HCT116 (cell line): ENCODE data around the gene KLHL11.
"Not testable (repeated sequence)": the region's sequence is repeated elsewhere in the genome, so short reads cannot be mapped to it uniquely, and the experiment has no call there.

ENCODE experiments used
- EZH2 ChIP-seq: fragments of 200-600 bp; sonication (generic); IDR thresholded peaks from 2 replicates; pipeline ENCODE4 v1.6.1; 2017; ENCODE audit warnings: antibody characterized with exemption, mixed run types
- EZH2phosphoT487 ChIP-seq: fragments of 200-600 bp; IDR thresholded peaks from 2 replicates; pipeline ENCODE4 v1.6.1; 2018; ENCODE audit warnings: antibody characterized with exemption, borderline replicate concordance
- POLR2A ChIP-seq: IDR thresholded peaks from 2 replicates; pipeline ENCODE4 v1.7.0; 2011; ENCODE audit warnings: borderline replicate concordance; ENCODE audit not compliant: insufficient read depth, insufficient read length; ENCODE audit errors: extremely low read depth
- POLR2AphosphoS5 ChIP-seq: IDR thresholded peaks from 2 replicates; pipeline ENCODE4 v1.6.1; 2011; ENCODE audit warnings: mild to moderate bottlenecking, low read depth, low read length, moderate library complexity
- REST ChIP-seq: IDR thresholded peaks from 2 replicates; pipeline ENCODE4 v1.6.1; 2012; ENCODE audit warnings: low read depth
- SIN3A ChIP-seq: IDR thresholded peaks from 2 replicates; pipeline ENCODE4 v1.6.1; 2012; ENCODE audit warnings: low read depth
- TF ChIP-seq, protein P1 (sequence below), 3 experiments: fragments of 200-600 bp in 1 of 3; sonication (generic) in 1 of 3; IDR thresholded peaks in 2 of 3; conservative IDR thresholded peaks in 1 of 3; 2 replicates each; pipeline ENCODE4 v1.5.1; 2012 to 2017; ENCODE audit warnings: low read depth in 2 of 3, low read length in 2 of 3, antibody characterized with exemption in 1 of 3, borderline replicate concordance in 1 of 3, control low read depth in 1 of 3, mild to moderate bottlenecking in 1 of 3, mixed read lengths in 1 of 3, mixed run types in 1 of 3, moderate library complexity in 1 of 3; ENCODE audit not compliant: insufficient read depth in 1 of 3
- TF ChIP-seq, protein P2 (sequence below): IDR thresholded peaks from 2 replicates; pipeline ENCODE4 v1.6.1; 2012

GRCh38 chr17:41829961-41830360 is 35.3 kb downstream of the KLHL11 start:
- TF ChIP-seq POLR2A, REST, SIN3A, EZH2phosphoT487, EZH2, POLR2AphosphoS5: not testable (repeated sequence)
- TF ChIP-seq, protein P1, sequence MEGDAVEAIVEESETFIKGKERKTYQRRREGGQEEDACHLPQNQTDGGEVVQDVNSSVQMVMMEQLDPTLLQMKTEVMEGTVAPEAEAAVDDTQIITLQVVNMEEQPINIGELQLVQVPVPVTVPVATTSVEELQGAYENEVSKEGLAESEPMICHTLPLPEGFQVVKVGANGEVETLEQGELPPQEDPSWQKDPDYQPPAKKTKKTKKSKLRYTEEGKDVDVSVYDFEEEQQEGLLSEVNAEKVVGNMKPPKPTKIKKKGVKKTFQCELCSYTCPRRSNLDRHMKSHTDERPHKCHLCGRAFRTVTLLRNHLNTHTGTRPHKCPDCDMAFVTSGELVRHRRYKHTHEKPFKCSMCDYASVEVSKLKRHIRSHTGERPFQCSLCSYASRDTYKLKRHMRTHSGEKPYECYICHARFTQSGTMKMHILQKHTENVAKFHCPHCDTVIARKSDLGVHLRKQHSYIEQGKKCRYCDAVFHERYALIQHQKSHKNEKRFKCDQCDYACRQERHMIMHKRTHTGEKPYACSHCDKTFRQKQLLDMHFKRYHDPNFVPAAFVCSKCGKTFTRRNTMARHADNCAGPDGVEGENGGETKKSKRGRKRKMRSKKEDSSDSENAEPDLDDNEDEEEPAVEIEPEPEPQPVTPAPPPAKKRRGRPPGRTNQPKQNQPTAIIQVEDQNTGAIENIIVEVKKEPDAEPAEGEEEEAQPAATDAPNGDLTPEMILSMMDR (IDR thresholded peaks at IDR 0.05 in 2 of 3, conservative IDR thresholded peaks at IDR 0.05 in 1 of 3; ENCODE audit: borderline replicate concordance in 1 of 3, insufficient read depth in 1 of 3, low read depth in 2 of 3, low read length in 2 of 3), result not testable (repeated sequence)
- TF ChIP-seq, protein P2, sequence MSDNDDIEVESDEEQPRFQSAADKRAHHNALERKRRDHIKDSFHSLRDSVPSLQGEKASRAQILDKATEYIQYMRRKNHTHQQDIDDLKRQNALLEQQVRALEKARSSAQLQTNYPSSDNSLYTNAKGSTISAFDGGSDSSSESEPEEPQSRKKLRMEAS, result not testable (repeated sequence)
